Hematopoietic multipotent progenitor cell treated with erythropoietin and hydrocortisone succinate and interleukin-3 and kit ligand, for 17 days (in vitro differentiated cells): Measurements from ENCODE around the gene PIWIL1.

ENCODE experiments used
- DNase-seq: peaks from one replicate; pipeline ENCODE4 v3.0.0-alpha.2; 2015; ENCODE audit warnings: low spot score

Gene PIWIL1

DNA sequence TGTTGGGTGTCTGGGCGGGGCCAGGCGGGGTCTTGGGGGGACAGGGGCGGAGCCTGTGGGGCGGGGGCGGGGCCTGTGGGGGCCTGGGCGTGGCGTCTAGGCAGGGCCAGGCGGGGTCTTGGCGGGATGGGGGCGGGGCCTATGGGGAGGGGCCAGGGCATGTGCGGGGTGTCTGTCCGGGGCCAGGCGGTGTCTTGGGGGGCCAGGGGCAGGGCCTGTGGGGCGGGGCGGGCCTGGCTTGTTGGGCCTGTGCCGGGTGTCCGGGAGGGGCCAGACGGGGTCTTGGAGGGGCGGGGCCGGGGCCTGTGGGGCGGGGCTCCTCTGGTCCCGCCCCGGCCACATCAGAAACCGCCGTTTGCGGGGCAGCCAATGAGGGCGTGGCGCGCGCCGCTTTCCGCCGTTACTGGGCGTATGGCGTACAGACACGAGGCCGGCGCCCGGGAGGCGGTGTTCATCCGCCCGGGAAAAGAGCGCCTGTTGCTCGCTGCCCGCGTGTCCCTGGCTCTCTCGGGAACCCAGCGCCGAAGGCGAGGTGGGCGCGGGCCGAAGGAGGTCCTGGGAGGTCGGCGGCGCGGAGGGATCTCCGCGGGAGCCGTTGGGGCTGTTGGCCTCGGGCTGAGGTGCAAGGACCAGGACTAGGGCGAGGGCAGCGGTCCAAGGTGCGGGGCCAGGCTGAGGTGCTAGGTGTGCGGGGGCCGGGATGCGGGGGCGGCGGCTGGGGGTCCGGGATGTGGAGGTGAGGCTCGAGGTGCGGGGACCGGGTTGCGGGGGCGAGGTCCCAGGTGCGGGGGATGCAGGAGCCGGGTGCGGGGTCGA, at the start of gene PIWIL1:
Gene PIWIL1 (plus strand): TSS at position 400 of the 816 bp plus-strand sequence. CDS start 4,705 bp downstream, outside the sequence.
- no peak for DNase-seq

DNA sequence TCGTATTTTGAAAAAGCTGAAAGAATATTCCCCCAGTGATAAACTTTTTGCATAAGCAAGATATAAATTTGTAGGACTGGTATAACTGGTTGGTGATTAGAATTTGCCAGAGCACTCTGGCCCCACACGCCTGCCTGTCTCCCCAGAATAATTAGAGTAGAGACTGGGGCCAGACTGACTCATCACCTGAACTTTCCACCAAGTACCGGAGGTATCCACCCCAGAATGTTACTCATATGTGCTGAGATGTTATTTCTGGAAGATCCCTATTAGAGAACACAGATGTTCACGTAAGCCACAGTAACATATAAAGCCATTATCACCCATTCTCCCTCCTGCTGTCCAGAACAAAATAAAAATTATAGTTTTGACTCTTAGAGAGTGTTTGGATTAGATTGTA, 49.5 kb upstream of the PIWIL1 start:
- no peak for DNase-seq

DNA sequence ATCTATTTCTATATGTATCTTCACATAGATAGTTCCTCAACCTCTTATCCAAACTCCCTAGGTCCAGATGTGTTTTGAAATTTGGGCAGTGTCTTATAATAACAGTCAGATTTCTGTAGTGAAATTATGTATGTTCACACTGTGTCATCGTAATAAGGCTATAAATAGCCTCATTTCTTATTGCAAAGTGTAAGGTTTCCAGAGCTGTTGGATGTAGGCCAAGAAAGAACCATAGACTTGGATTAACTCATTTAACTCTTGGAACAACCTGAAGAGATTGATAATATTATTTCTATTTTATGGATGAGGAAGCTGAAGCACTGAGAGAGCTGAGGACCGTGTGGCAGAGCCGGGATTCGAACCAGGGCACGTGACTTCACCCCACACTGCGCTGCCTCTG, 49.0 kb upstream of the PIWIL1 start:
- DNase-seq: no peak

DNA sequence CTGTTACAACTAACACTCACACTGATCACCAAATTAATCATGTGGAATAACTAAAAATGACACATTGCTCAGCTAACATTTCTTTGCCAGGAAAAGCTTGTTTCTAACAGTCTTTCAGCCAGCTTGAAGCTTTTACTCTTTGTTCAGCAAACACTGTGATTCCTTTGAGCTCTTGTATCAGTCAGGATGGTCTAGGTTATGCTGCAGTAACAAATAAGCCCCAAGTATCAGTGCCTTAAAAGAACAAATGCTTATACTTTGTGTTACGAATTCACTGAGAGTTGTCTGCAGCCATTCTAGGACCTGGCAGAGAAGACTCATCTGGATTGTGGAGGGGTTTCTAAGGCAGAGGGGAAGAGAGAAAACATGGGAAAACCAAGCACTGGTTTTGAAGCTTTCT, 47.6 kb upstream of the PIWIL1 start:
- no peak for DNase-seq

DNA sequence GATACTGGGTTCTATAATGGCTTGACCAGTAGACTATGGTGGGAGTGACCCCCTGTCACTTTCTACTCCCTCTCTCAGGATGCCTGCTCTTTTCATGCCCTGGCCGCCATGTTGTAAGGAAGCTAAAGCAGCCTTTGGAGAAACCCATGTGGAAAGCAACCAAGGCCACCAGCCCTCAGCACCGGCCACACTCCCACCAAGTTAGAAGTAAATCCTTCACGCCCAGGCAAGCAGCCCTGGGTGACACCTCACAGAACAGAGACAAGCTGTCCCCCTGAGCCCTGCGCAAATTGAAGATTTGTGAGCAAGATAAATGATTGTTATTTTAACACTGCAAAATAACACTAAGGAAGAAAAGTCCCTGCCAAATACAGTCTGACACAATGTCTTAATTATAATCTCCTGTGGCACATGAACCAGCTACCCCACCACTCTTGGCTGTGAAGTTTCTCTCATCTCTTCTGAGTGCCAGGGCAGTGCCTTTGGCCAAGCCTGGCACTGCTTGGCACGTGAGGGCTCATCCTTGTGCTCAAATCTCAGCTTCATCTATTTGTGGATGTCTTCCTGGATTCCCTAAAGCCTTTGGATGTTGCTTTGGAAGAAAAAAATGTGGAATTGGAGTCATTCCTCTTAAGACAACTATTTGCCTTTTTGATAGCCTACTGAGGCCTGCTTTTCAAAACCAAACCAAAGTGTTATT, 39.2 kb upstream of the PIWIL1 start:
- no peak for DNase-seq

DNA sequence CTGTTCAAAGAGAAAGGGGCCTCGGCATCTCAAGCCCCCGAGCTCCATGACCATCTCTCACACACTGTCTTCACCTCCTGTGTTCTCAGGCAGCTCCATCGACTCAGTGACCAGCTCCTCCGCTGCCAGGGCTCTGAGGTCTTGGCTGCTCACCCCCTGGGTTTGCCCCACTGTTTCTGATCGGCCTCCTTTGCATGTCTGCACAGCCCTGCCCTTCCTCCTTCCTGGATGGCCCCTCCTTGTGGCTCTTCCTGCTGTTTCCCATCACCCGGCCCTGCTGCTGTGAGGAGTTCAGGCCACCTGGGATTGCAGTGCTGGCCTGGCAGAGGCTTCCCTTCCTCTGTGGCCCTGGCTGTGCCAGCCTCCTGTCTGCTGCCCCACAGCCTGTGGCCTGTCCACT, 38.1 kb upstream of the PIWIL1 start:
- no peak for DNase-seq

DNA sequence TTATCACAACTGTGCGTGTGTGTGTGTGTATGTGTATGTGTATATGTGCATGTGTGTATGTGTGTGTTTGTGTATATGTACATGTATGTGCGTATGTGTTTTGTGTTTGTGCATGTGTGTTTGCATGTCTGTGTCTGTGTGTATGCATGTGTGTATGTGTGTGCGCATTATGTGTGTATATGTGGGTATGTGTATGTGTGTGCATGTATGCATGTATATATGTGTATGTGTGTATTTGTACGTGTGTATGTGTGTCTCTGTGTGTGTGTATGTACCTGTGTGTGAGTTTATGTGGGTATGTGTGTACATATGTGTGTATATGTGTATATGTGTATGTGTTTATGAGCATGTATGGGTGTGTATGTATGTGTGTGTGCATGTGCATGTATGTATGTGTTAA, 37.6 kb upstream of the PIWIL1 start:
- no peak for DNase-seq

DNA sequence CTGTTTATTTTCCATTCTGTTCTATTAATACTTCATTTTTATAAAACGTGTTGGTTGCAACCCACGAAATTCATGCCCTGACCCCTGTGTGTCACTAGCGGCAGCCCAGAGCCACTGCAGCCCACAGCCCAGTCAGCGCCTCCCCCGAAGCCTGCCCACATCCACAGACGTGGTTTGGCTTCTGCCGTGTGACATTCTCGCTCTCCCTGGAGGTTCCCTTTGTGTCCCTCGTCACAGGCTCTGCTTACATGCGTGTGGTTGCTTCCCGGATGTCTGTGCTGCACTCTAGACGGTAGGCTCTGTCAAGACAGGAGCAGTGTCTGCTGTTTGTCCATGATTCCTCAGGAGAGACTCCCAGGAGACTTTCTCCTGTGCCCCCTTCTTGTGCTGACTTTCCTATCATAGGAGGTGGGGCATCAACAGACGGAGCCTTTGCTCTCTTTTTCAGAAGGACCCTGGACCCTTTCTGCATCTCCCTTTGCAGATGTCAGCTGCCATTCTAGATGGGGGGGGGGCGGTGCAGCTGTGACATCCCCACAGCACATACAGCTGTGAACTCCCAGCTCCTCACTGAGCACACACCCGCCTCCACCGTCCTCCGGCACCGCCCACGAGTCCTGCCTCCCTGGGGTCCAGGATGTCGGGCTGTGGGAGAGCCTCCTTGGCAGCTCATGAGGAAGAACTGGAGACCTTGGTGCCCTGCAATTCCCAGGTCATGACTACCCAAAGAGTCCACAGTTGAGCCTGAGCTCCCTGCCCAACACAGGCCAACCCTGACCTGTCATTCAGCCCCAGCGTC, 36.8 kb upstream of the PIWIL1 start:
- DNase-seq: no peak

DNA sequence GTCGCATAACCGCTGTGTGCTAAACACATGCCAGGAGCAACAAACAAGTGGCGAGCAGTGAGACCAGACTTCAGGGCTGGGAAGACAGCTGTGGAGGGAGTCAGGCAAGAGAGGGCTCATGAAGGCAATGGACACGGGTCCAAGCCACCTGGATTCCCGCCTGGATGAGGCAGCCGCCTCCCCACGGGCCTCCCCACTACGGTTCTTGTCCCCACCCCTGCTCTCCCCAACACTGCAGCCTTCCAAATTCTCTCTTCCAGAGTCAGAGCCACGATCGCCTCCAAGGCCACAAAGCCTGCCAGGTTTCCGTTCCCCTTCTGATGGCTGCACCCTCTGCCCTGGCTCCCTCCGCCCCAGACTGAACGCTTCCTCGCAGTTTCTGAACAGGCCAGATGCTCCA, 36.1 kb upstream of the PIWIL1 start:
- DNase-seq: no peak

DNA sequence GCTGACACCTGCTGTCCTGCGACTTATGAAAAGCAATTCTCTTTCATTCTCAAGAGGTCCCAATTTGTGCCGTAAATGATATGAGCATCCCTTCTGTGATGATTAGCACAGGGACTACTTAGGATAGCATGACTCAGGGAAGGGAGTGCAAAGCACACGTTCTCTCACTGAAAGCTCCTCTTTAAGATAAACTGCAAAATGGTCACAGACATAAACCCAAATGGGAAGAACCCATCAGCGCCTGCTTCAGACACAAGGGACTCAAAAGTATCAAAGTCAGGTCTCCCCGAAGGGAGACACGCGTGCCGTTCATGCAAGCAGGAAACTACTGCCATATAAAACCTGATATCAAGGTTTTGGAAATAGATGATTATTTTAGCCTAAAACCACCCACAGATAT, 33.9 kb upstream of the PIWIL1 start:
- DNase-seq: no peak

DNA sequence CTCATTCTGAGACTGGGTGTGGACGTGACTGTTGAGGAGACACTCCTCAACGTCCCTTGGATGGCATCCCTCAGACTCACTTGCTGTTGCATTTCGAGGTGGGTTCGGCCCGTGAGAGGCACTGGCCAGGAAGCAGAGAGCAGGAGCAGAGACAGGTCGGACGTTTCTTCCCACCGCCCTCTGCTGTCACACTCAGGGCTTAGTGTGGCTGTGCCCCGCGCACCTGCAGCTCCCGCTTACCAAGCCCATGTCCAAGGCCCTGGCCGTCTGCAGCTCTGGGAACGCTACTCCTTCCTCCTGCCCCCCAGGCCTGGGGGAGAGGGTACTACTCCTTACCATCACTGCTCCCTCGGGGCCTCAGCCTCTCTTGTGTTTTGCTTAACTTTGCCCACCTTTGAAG, 29.8 kb upstream of the PIWIL1 start:
- DNase-seq: no peak

DNA sequence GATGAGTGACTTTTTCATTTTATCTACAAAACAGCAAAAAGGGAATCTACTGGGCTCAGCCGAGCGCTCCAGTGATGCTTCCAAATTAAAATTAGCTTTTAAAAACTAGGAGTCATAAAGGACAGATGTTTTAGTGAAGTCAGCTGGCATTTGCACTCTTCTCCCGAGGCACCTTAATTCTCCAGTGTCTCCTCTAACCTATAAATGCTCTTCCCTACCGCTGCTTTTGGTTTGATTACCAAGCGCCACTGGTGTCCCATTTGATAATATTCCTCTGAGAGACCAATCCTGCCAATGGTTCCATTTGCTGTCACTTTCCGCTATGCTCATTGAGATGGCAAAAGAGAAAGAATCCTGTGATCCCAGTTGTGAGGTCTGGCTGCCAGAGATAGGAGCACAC, 29.3 kb upstream of the PIWIL1 start:
- no peak for DNase-seq

DNA sequence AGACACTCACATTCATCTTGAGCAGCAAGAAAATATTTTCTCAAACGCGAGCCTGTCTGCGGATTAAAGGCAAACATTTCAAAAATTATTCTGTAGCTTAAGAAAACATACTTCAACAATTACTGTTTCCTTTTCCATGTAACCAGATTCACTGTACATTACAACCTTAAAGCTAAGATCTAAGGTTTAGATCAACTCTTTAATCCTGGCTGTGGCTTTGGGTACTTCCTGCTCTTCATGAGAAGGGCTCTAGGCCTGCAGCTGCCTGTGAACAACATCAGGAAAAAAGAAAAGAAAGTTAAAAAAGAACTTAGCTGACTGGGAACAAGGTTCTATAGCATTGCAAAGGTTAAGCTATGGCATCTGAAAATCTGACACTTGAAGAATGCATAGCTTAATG, 21.4 kb upstream of the PIWIL1 start:
- no peak for DNase-seq

DNA sequence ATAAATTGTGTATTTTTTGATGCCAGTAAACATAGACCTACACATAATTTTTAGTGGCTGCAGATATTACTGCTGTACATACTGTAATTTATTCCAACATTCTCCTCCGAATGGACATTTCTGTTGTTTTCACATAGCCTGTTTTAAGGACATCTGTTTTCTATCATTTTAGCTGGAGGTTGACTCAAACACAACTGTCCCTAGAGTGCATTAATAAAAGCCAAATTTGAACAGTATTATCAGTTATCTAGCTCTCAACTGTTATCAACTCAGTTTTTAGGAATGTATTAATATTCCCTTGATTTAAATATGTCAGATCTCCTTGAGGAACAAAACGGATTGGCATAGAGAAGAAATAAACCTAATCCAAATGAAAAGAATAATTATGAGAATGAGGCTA, 17.2 kb upstream of the PIWIL1 start:
- DNase-seq: no peak

DNA sequence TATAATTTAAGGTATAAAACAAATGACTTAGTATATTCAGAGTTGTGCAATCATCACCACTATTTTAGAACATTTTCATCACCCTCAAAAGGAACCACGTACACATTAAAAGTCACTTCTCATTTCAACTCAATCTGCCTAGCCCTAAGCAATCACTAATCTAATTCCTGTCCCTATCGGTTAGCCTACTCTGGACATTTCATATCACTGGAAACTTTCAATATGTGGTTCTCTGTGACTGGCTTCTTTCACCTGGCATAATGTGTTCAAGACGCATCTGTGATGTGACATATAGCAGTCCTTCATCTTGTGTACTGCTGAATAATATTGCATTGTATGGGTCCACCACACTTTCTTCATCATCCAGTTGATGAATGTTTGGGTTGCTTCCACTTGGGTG, 15.4 kb upstream of the PIWIL1 start:
- DNase-seq: no peak

DNA sequence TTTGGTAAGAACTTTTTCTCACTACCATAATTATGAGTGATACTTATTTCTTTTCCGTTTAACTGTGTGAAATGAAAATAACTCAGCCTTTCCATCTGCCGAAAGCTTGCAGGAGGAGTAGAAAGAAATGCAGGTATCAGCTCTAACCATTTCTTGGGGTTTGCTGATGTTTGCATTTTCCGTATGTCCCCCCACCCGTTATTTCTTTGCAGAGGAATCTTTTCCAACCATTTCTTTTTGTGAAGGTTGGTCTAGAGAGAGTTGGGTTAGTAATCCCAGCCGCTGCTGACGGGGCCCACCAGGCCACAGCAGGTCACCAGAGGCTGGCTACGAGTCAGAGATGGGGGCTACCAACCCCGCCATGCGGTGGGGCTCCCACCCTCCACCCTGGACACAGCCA, 7.0 kb upstream of the PIWIL1 start:
- DNase-seq: no peak

DNA sequence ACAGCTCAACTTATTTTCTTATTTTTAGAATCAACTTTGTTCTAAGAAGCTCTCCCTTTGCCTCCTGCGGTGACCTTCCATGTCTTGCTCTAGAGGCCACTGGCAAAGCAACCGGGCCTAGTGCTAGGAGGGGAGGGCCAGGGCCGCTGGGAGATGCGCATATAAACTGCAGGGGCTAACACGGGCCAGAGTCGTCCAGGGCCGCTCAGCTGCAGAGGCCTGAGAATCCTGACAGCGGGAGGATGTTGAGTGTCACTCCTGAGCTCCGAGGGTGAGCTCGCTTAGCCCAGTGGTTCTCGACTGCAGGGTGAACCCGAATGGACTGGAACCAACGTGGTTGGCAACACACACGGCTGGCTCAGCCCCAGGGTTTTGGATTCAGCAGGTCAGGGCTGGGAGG, 6.5 kb upstream of the PIWIL1 start:
- no peak for DNase-seq

DNA sequence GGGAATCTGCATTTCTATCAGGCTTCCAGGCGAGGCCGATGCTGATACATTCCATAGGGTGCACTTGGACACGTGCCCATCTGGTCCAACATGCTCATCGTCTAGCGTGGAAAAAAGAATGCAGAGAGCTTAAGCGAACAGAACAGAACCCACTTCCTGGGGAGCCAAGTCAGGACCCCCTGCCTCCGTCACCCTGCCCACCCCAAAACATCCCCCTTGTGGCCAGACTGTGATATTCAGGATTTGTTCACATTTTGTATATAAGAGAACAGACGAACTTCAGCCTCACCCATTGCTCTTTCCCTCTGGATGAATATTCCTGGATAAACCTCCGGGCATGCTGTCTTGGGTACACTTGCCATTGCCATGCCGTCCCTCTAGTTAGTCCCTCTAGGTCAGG, 4.3 kb upstream of the PIWIL1 start:
- no peak for DNase-seq

DNA sequence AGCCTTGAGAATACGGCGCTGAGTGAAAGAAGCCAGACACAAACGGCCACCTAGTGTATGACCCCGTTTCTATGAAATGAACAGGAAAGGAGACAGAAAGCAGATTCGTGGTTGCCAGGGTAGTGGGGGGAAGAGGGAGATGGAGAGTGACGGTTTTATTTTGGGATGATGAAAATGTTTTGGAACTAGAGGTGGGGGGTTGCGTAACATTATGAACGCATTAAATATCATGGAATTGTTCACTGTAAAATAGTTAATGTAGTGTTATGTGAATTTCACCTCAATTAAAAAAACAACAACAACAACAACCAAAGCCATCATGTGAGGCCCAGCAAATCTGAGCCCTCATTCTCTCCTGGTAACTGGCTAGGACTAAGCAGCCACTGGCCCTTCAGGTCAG, 3.3 kb upstream of the PIWIL1 start:
- DNase-seq: no peak

DNA sequence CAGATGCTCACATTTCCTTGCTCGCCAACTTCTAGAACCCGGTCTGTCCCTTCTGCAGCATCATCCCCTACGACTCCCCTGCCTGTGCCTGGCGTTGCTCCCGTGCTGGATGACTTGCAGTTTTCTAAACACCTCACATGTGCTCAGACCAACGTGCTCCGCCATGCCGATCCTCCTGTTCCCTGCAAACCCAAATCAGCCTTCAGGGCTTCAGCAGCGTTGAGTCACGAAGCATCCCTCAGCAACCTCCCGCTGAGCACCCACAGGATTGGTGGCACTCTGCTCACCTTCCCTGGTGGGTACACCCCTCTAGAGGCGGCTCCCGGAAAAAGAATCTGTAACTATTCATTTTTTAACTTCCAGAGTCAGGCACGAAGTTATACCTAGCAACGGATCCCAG, 2.8 kb upstream of the PIWIL1 start:
- no peak for DNase-seq

DNA sequence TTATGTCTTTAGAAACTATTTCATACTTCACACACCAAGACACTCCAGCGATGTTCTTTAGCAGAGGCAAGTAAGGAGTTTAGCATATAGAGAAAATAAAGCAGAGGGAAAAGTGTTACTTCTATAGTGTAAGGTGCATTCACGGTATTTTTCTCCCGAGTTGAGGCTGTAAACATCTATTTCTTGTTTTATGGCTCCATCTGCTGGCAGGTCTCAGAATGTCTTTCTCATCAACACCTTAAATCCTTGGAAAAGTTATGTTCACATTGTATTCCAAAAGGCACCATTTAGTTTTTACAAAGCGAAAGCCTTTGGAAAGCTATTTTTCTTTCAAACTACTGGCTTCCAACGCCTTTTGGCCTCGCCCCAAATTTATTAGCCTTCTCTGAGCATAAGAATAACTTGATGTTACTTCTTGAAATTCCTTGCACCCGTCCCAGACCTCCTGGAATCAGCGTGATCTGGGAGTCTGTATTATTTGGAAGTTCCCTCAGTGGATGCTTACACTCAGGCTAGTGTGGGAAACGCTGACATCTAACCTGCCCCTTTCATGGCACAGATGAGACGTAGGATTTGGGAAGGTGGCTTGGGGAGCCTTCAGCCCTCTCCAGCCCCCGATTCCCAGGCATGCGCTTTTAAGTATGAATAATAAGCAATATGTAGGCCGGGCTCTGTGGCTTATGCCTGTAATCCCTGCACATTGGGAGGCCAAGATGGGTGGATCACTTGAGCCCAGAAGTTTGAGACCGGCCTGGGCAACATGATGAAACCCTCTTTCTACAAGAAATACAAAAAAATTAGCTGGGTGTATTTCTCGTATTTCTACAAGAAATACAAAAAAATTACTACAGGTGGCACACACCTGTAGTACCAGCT, 1.9 kb upstream of the PIWIL1 start:
- peak; percentile 7 for DNase-seq
